CD4-positive, CD25-positive, alpha-beta regulatory T cell (primary cell): ENCODE measurements around the gene HOXC5. TPM values are rescaled to one million over a fixed set of nuclear protein-coding genes. Genes with fewer than 3 reads are reported as not detected.

Experiments
- ATAC-seq, 2 donors: fragments of 150-1000 bp; cut with Tn5 transposase; one replicate each; pipeline ENCODE4 v1.10.0; 2021; ENCODE audit warnings: low read depth in 2 of 2, moderate number of reproducible peaks in 2 of 2, moderate library complexity in 1 of 2
- DNase-seq, 3 donors: peaks; one replicate each; pipeline versions ENCODE4 v3.0.0 to v3.0.0-alpha.2; 2012 to 2022; ENCODE audit warnings: mixed read lengths in 1 of 3
- H3K27ac ChIP-seq: one replicate; pipeline ENCODE4 v1.7.0; 2013; ENCODE audit warnings: mild to moderate bottlenecking, low read length; ENCODE audit not compliant: insufficient read depth, poor library complexity, severe bottlenecking
- H3K27me3 ChIP-seq: one replicate; pipeline ENCODE4 v1.7.0; 2013; ENCODE audit warnings: low read length; ENCODE audit not compliant: control insufficient read depth, insufficient read depth
- H3K36me3 ChIP-seq: one replicate; pipeline ENCODE4 v1.7.0; 2013; ENCODE audit warnings: mild to moderate bottlenecking, low read length, moderate library complexity; ENCODE audit not compliant: control insufficient read depth, insufficient read depth
- H3K4me1 ChIP-seq: 2 replicates; pipeline ENCODE4 v1.7.0; 2013; ENCODE audit warnings: mild to moderate bottlenecking, low read length; ENCODE audit not compliant: insufficient read depth, control insufficient read depth, poor library complexity, severe bottlenecking
- H3K4me3 ChIP-seq: one replicate; pipeline ENCODE4 v1.7.0; 2013; ENCODE audit warnings: low read depth, mild to moderate bottlenecking, low read length, moderate library complexity
- H3K9me3 ChIP-seq, 2 experiments: 1 replicate in 1 of 2; 2 replicates in 1 of 2; pipeline ENCODE4 v1.7.0; 2013; ENCODE audit warnings: low read length in 2 of 2, mild to moderate bottlenecking in 1 of 2, moderate library complexity in 1 of 2; ENCODE audit not compliant: control insufficient read depth in 2 of 2
- H3K27ac Mint-ChIP-seq, 3 donors: one replicate each; pipeline ENCODE4 v1.8.0; 2020 to 2022; ENCODE audit warnings: mild to moderate bottlenecking in 3 of 3, mixed read lengths in 3 of 3, moderate library complexity in 2 of 3
- H3K27me3 Mint-ChIP-seq: one replicate; pipeline ENCODE4 v1.8.0; 2022; ENCODE audit warnings: mild to moderate bottlenecking, mixed read lengths
- H3K36me3 Mint-ChIP-seq: one replicate; pipeline ENCODE4 v1.8.0; 2020; ENCODE audit warnings: mixed read lengths
- H3K4me1 Mint-ChIP-seq, 4 donors: one replicate each; pipeline ENCODE4 v1.8.0; 2020 to 2022; ENCODE audit warnings: mixed read lengths in 4 of 4, mild to moderate bottlenecking in 1 of 4
- H3K4me3 Mint-ChIP-seq, 4 donors: one replicate each; pipeline ENCODE4 v1.8.0; 2020 to 2022; ENCODE audit warnings: mild to moderate bottlenecking in 4 of 4, mixed read lengths in 4 of 4, moderate library complexity in 3 of 4
- H3K9me3 Mint-ChIP-seq, 7 donors: one replicate each; pipeline ENCODE4 v1.8.0; 2020 to 2022; ENCODE audit warnings: mixed read lengths in 7 of 7, mild to moderate bottlenecking in 3 of 7, moderate library complexity in 2 of 7
- polyA plus RNA-seq, 4 donors: library from polyadenylated mRNA; unstranded; fragments of 300-500 nt; fragmentation: Illumina TruSeq; gene quantifications; one replicate each; pipeline ENCODE4 v1.2.3, GENCODE V29; 2021
- total RNA-seq: library from RNA; stranded (reverse); gene quantifications from one replicate; pipeline ENCODE4 v1.2.3, GENCODE V29; 2022

The HOXC5 gene
- total and polyA plus RNA-seq, 5 donors from 2014 or later: not detected

DNA sequence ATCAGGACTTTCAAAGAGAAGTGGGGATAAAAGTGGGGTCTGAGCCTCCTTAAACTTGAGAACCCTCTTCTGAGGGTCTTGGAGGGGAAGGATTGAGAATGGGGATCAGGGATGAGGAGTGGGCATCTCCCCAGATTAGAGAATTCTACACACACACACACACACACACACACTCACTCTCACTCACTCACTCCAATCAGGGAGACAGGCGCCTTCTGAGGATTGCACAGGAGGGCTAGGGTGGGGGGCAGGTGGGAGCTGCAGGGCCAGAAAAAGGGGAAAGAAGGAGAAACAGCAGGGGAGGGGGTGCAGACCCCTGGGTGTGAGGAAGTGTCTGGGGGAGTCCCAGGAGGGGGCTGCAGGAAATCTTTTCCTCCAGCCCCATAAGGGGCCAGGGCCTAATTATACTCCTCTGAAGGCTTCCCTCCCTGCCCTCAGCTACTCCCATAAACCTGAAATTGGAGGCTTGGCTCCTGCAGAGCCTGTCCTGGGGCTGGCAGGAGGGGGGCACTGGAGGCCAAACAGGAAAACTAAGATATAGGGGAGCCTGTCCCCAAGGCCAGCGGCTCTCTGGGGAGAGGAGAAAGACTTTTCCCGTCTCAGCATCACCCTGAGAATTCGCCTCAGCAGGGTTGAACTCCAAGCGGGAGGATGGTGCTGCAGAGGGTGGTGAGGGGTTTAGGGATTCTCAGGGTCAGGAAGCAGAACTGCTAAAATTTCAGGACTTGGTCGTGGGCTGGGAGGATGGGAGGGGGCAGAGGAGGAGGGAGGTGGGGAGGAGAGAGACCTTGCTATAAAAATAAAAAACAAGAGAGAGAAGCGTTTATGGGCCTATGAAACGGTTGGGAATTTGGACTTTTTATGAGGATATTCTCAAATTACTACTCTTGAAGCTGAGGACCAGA is 31.3 kb upstream of the HOXC5 start:
- Histone ChIP-seq H3K27me3 (peaks cover 45% of the 10 kb centered on the region), H3K9me3 (no peaks in the 10 kb centered on the region), H3K4me1 (peaks cover 32% of the 10 kb centered on the region), H3K36me3 (no peaks in the 10 kb centered on the region), H3K4me3 (no peak overlapping the region), H3K27ac (no peak overlapping the region)
- Mint-ChIP-seq H3K4me3 (peak overlapping the region in 1 of 4 donors; percentile 5), H3K27me3 (peaks cover 99% of the 10 kb centered on the region), H3K9me3 (peaks cover 0 to 4% (median 0%) of the 10 kb centered on the region in 7 donors), H3K27ac (peak overlapping the region in 1 of 3 donors; percentile 56), H3K36me3 (no peaks in the 10 kb centered on the region), H3K4me1 (peaks cover 6 to 37% (median 17%) of the 10 kb centered on the region in 4 donors)
- ATAC-seq (no peak), DNase-seq (no peak)

DNA sequence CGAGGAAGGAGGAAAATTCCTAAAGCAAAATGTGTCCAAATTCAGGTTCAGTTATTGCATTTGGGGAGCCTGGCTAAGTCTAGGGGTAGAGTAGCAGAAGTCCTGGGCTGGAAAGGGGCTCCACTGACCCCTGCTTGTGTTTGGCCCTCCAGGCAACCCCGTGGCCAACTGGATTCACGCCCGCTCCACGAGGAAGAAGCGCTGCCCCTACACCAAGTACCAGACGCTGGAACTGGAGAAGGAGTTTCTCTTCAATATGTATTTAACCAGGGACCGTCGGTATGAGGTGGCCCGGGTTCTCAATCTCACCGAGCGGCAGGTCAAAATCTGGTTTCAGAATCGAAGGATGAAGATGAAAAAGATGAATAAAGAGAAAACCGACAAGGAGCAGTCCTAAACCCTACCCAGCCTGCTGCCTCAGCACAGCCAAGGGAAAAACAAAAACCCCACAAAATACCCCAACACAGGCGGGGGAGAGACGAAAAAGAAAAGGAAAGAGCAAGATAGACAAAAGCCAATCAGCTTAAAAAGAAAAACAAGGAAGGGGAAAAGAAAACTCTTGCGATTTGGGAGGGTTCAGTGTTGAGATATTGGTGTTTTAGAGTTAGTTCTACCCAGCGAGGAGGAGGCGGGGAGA is 30.5 kb upstream of the HOXC5 start:
- H3K27ac ChIP-seq: no peak overlapping the region
- DNase-seq (no peak), ATAC-seq (no peak)
- Mint-ChIP-seq H3K27me3 (peaks cover 99% of the 10 kb centered on the region), H3K36me3 (no peaks in the 10 kb centered on the region), H3K9me3 (peaks cover 0 to 4% (median 0%) of the 10 kb centered on the region in 7 donors), H3K4me3 (peak overlapping the region in 2 of 4 donors; percentile 5 to 10), H3K4me1 (peaks cover 6 to 38% (median 17%) of the 10 kb centered on the region in 4 donors), H3K27ac (no peak overlapping the region)
- peaks cover 53% of the 10 kb centered on the region for H3K27me3 ChIP-seq
- peaks cover 31% of the 10 kb centered on the region for H3K4me1 ChIP-seq
- no peaks in the 10 kb centered on the region for H3K36me3 ChIP-seq
- no peak overlapping the region for H3K4me3 ChIP-seq
- no peaks in the 10 kb centered on the region for H3K9me3 ChIP-seq

DNA sequence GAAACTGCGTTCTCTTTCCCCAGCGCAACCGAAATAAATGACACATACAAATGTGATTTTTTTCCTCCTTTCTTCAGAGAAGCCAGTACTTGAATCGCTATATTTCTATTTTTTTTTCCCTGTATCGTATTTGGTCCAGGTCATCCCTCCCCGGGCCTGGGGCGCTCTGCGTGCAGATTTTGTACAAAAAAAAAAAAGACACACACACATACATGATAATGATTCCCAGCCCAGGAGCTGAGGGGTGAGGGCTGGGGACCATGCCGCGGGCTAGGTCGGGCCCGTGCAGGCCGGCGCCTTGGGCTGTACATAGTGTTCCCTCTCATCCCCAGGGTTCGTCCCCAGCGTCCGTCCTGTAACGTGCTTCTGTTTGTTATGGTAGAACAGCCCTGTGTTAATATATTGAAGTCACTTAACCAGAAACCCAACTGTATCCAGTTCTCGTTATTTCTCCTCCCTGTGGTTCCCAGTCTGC is 29.9 kb upstream of the HOXC5 start:
- no peak for DNase-seq
- no peaks in the 10 kb centered on the region for H3K36me3 ChIP-seq
- peaks cover 0 to 3% (median 0%) of the 10 kb centered on the region in 7 donors for H3K9me3 Mint-ChIP-seq
- no peak overlapping the region for H3K27ac Mint-ChIP-seq
- peak overlapping the region in 1 of 4 donors; percentile 5 for H3K4me3 Mint-ChIP-seq
- H3K4me3 ChIP-seq: no peak overlapping the region
- peaks cover 26% of the 10 kb centered on the region for H3K4me1 ChIP-seq
- no peak for ATAC-seq
- H3K27me3 ChIP-seq: peaks cover 56% of the 10 kb centered on the region
- no peak overlapping the region for H3K27ac ChIP-seq
- no peaks in the 10 kb centered on the region for H3K9me3 ChIP-seq
- no peaks in the 10 kb centered on the region for H3K36me3 Mint-ChIP-seq
- H3K27me3 Mint-ChIP-seq: peaks cover 99% of the 10 kb centered on the region
- peaks cover 5 to 33% (median 16%) of the 10 kb centered on the region in 4 donors for H3K4me1 Mint-ChIP-seq

DNA sequence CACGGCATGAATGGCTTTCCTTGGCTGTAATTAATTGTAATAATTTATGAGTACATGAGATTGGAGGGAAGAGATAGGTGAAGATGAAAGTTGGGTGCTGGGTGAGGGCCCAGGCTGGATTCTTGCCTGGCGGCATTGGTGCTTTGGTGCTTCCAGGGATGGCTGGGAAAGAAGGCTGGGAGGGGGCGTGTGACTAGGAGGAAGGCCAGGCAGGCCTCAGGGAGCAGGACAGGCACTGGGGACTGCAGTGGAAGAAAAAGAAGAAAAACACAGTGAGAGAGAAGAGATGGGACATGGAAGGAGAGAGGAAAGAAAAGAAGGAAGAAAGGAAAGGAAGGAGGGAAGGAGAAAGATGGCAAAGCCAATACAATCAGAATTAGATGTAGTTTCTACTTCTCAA is 29.2 kb upstream of the HOXC5 start:
- H3K27me3 Mint-ChIP-seq: peaks cover 97% of the 10 kb centered on the region
- no peaks in the 10 kb centered on the region for H3K9me3 ChIP-seq
- H3K36me3 ChIP-seq: no peaks in the 10 kb centered on the region
- H3K4me3 ChIP-seq: no peak overlapping the region
- peaks cover 0 to 3% (median 0%) of the 10 kb centered on the region in 7 donors for H3K9me3 Mint-ChIP-seq
- peaks cover 5 to 31% (median 16%) of the 10 kb centered on the region in 4 donors for H3K4me1 Mint-ChIP-seq
- H3K27ac Mint-ChIP-seq: no peak overlapping the region
- peaks cover 26% of the 10 kb centered on the region for H3K4me1 ChIP-seq
- peak overlapping the region in 1 of 4 donors; percentile 5 for H3K4me3 Mint-ChIP-seq
- DNase-seq (no peak), ATAC-seq (no peak)
- H3K27me3 ChIP-seq: peaks cover 60% of the 10 kb centered on the region
- no peak overlapping the region for H3K27ac ChIP-seq
- no peaks in the 10 kb centered on the region for H3K36me3 Mint-ChIP-seq

- Histone ChIP-seq H3K9me3 (no peaks in the 10 kb centered on the region), H3K36me3 (no peaks in the 10 kb centered on the region), H3K27ac (no peak overlapping the region), H3K4me1 (peaks cover 30% of the 10 kb centered on the region), H3K4me3 (no peak overlapping the region), H3K27me3 (peaks cover 57% of the 10 kb centered on the region)
- H3K4me3 Mint-ChIP-seq: peak overlapping the region in 1 of 4 donors; percentile 5
- H3K36me3 Mint-ChIP-seq: no peaks in the 10 kb centered on the region
- DNase-seq: no peak
- peaks cover 0 to 3% (median 0%) of the 10 kb centered on the region in 7 donors for H3K9me3 Mint-ChIP-seq
- H3K4me1 Mint-ChIP-seq: peaks cover 5 to 34% (median 16%) of the 10 kb centered on the region in 4 donors
- no peak overlapping the region for H3K27ac Mint-ChIP-seq
- H3K27me3 Mint-ChIP-seq: peaks cover 93% of the 10 kb centered on the region
- no peak for ATAC-seq
Measured at GRCh38 chr12:54004063-54004840, 28.6 kb upstream of the HOXC5 start.

DNA sequence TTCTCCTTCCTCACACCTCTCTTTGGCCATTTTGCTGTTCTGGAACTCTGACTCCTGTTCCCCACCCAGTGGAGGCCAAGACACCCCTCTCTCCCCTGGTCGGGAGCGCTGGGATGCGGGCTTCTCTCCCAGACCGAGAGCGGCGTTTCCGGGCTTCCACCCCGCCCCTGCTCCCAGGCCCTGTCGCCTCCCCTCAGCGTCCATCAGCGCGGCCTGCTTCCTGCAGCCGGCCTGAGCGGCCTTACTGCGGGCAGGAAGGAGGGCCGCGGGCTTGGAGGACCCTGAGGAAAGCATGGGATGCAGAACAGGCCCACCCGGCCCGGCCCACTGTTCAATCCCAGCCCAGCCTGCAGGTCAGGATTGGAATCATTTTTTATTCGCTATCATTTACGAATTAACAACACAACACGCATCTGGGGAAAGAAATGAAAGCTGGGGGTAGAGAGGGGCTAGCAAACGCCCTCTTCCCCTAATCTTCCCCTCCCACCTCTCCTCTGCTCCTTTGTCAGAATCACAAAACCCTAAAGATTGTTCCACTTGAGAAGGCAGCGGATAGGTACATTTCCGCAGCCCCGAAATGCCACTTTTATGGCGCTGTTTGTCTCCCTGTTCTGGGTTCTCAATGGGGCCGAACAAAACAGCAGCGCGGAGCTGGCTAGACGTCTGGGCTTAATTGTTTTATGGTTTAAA is 27.9 kb upstream of the HOXC5 start:
- Histone ChIP-seq H3K9me3 (no peaks in the 10 kb centered on the region), H3K4me3 (no peak overlapping the region), H3K27ac (no peak overlapping the region), H3K36me3 (no peaks in the 10 kb centered on the region), H3K27me3 (peaks cover 59% of the 10 kb centered on the region), H3K4me1 (peaks cover 31% of the 10 kb centered on the region)
- Mint-ChIP-seq H3K9me3 (peaks cover 0 to 6% (median 0%) of the 10 kb centered on the region in 7 donors), H3K4me1 (peaks cover 6 to 35% (median 14%) of the 10 kb centered on the region in 4 donors), H3K27ac (no peak overlapping the region), H3K36me3 (no peaks in the 10 kb centered on the region), H3K4me3 (peak overlapping the region in 1 of 4 donors; percentile 23), H3K27me3 (peaks cover 93% of the 10 kb centered on the region)
- DNase-seq: no peak
- no peak for ATAC-seq

DNA sequence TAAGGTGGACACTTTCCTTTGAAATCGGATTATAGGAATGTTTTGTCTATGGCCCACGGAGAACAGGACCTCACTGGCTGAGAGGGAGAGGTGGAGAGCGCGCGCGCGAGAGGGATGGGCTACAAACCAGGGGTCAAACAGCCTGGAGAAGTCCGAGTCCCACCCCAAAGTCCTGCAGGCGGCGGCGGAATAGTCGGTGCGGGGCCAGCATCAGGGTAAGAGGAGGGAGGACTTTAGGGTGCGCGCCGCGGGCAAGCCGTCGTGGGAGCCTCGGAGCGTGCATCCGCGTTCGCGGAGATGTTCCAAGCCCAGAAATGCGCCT is 27.4 kb upstream of the HOXC5 start:
- ATAC-seq: no peak
- Mint-ChIP-seq H3K27me3 (peaks cover 94% of the 10 kb centered on the region), H3K36me3 (no peaks in the 10 kb centered on the region), H3K9me3 (peaks cover 0 to 9% (median 0%) of the 10 kb centered on the region in 7 donors), H3K27ac (no peak overlapping the region), H3K4me3 (peak overlapping the region in 3 of 4 donors; percentile 23 to 91 (median 65)), H3K4me1 (peaks cover 6 to 35% (median 13%) of the 10 kb centered on the region in 4 donors)
- Histone ChIP-seq H3K4me3 (no peak overlapping the region), H3K4me1 (peaks cover 27% of the 10 kb centered on the region), H3K36me3 (no peaks in the 10 kb centered on the region), H3K27me3 (peaks cover 59% of the 10 kb centered on the region), H3K9me3 (no peaks in the 10 kb centered on the region), H3K27ac (no peak overlapping the region)
- DNase-seq: no peak
